Renal cortical epithelial cell (primary cell): ENCODE results near the gene SEC14L2. TPM values are rescaled to one million over a fixed set of nuclear protein-coding genes. Genes with fewer than 3 reads are reported as not detected.
"Not testable (repeated sequence)": the region's sequence is repeated elsewhere in the genome, so short reads cannot be mapped to it uniquely, and the experiment has no call there.

Experiments used
- DNase-seq: peaks from one replicate; pipeline ENCODE4 v3.0.0-alpha.2; 2011; ENCODE audit warnings: low read depth
- total RNA-seq: library from RNA; depleted of rRNA; stranded (reverse); fragments of >200 nt; gene quantifications from 2 replicates; pipeline ENCODE4 v1.2.3, GENCODE V29; 2014

SEC14L2 gene
- total RNA-seq, 1 donor from 2014 or later, result 57.3 TPM

GRCh38 chr22:30426388-30427353 is 29.9 kb downstream of the SEC14L2 start:
- peak; percentile 88 for DNase-seq

- no peak for DNase-seq
Measured at GRCh38 chr22:30427871-30428270, 31.1 kb downstream of the SEC14L2 start.

GRCh38 chr22:30429887-30430286 is 33.1 kb downstream of the SEC14L2 start:
- no peak for DNase-seq

GRCh38 chr22:30430933-30431332 is 34.1 kb downstream of the SEC14L2 start:
- no peak for DNase-seq

- no peak for DNase-seq
Measured at GRCh38 chr22:30432096-30432495, 35.3 kb downstream of the SEC14L2 start.

GRCh38 chr22:30432520-30432919 is 35.7 kb downstream of the SEC14L2 start:
- DNase-seq, result no peak

GRCh38 chr22:30433227-30433626 is 36.4 kb downstream of the SEC14L2 start:
- no peak for DNase-seq

GRCh38 chr22:30433773-30434172 is 37.0 kb downstream of the SEC14L2 start:
- DNase-seq, result peak; percentile 61

- no peak for DNase-seq
Measured at GRCh38 chr22:30434843-30435242, 38.0 kb downstream of the SEC14L2 start.

- no peak for DNase-seq
Measured at GRCh38 chr22:30435674-30436126, 38.9 kb downstream of the SEC14L2 start.

- no peak for DNase-seq
Measured at GRCh38 chr22:30436196-30436595, 39.4 kb downstream of the SEC14L2 start.

- DNase-seq, result no peak
Measured at GRCh38 chr22:30438559-30438958, 41.7 kb downstream of the SEC14L2 start.

GRCh38 chr22:30439226-30439625 is 42.4 kb downstream of the SEC14L2 start:
- DNase-seq, result no peak

- no peak for DNase-seq
Measured at GRCh38 chr22:30439836-30440235, 43.0 kb downstream of the SEC14L2 start.

- no peak for DNase-seq
Measured at GRCh38 chr22:30441088-30441487, 44.3 kb downstream of the SEC14L2 start.

- DNase-seq, result peak; percentile 46
Measured at GRCh38 chr22:30444632-30445437, 48.0 kb downstream of the SEC14L2 start.

- DNase-seq, result peak; percentile 38
Measured at GRCh38 chr22:30445438-30446145, 48.8 kb downstream of the SEC14L2 start.

GRCh38 chr22:30447656-30448055 is 50.8 kb downstream of the SEC14L2 start:
- DNase-seq, result no peak

- DNase-seq, result not testable (repeated sequence)
Measured at GRCh38 chr22:30451488-30451887, 54.7 kb downstream of the SEC14L2 start.

- no peak for DNase-seq
Measured at GRCh38 chr22:30452861-30453260, 56.0 kb downstream of the SEC14L2 start.

- DNase-seq, result peak; percentile 30
Measured at GRCh38 chr22:30453731-30454510, 57.1 kb downstream of the SEC14L2 start.
